Daoy (cell line): ENCODE measurements around the gene EPAS1. TPM values are rescaled to one million over a fixed set of nuclear protein-coding genes. Genes with fewer than 3 reads are reported as not detected.

ENCODE experiments used
- DNase-seq: peaks from one replicate; pipeline ENCODE4 v3.0.0-alpha.2; 2015; ENCODE audit warnings: low read depth
- total RNA-seq: library from RNA; depleted of rRNA; stranded (reverse); fragments of >200 nt; shearing (Covaris generic); gene quantifications from 2 replicates; pipeline ENCODE4 v1.2.3, GENCODE V29; 2014

The EPAS1 gene
- total RNA-seq, 1 experiment from 2014 or later: 2.4 TPM

- DNase-seq: no peak
These were observed 22.5 kb downstream of the EPAS1 start for GRCh38 chr2:46319711-46320110.

DNA sequence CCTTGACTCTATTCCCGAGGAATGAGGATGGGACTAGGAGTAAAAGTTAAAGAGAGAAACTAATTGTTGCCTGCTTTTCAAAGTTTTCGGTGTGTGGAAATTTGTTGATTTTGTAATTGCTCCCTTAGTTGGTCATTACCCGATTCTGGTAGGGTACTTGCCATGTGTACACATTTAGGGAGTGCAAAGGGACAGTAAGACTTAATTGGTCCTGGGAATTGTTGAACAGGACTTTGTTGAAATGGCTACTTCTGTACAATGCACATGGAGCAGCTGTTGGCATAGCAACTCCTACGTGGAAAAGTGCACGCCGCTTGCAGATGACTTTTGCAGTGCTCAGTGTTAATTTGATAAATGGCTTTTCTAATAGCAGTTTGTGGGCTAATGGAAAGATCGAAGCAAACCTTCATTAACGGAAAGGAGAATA lies 22.9 kb downstream of the EPAS1 start:
- DNase-seq: no peak

- DNase-seq: no peak
These were observed 26.5 kb downstream of the EPAS1 start for GRCh38 chr2:46323730-46324129.

- DNase-seq: peak; percentile 56
These were observed 28.1 kb downstream of the EPAS1 start for GRCh38 chr2:46325182-46325928.

DNA sequence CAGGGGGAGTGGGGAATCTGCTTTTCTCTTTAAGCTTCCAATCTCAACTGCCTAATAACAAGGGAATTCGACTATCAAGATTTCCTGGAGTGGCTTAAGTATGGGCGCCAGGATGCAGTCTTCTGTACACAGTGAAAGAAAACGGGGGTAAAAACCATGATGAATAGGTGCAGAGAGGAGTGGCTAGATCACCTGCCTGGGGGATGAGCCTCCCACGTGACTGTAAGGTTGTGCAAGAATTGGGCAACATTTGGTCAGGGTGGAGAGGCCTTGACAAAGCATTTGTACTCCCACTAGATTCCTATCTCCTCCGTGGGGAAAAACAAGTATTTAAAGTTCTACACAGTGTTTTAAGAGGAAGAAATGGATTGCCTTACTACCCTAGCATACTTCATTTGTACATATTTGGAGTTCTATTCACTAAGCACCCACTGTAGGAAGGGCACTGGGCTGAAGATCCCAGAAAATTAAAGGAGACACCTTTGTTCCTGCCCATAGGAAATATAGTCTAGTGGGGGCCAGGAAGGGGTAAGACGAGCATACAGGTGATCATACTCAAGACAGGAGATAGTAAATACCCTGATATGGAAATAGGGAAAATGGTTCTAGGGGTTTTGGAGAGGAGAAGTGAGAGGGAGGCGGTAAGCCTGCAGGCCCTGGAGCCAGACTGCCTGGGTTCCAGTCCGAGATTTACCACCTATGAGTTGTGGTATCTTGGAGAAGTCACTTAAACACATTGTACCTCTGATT lies 29.2 kb downstream of the EPAS1 start:
- DNase-seq: no peak

DNA sequence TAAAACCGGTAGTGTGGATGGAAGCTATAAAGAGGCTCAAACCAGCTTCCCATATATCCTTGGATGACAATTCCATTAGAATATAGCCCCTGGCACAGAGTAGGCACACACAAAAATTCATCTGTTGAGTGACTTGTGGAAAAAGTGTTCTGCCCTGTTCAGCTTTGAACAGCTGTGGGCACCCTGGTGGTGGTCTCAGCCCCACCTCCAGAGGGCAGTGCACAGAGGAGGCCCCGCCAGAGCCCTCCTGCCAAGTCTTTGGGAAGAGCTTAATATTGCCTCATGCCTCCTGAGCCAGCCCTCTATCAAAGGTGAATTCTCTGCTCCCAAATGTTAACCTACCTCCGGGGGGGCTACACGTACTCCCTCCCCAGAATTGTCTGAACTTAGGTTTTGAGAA lies 30.4 kb downstream of the EPAS1 start:
- no peak for DNase-seq

DNA sequence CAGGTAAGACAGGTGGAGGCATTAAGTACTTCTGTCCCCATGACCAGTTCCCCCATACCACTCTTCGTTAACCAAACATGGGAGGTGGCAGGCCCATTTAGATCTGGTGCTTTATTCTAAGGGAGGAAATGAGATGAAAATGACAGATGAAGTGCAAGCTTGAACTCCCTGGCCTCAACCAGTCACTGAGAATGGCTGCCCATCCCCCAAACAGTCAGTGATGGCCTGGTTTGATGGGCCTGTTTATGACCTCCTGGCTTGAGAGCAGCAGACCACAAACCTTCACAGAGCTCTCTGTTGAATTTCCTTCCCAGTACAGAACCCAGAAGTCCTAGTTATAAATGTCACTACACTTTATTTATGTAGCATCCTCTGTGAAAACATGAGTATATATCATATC lies 31.1 kb downstream of the EPAS1 start:
- no peak for DNase-seq

DNA sequence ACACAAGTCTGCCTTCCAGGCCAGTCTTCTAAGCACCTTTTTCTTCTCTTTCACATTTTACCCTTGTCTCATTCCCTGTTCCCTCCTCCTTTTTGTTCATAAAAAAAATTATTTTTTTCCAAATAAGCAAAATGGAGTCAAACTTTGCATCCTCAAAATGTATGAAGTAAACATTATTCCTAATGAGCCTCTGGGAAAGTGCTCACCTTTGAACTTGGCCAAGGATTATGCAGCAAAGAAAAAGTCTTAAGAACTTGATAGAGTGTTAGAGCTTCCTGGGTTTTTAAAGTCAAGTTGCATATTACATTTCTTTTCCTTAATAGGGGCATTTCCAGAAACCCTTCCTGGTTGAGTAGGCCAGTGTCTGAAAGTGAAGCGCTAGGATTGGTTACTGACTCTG lies 31.6 kb downstream of the EPAS1 start:
- no peak for DNase-seq

DNA sequence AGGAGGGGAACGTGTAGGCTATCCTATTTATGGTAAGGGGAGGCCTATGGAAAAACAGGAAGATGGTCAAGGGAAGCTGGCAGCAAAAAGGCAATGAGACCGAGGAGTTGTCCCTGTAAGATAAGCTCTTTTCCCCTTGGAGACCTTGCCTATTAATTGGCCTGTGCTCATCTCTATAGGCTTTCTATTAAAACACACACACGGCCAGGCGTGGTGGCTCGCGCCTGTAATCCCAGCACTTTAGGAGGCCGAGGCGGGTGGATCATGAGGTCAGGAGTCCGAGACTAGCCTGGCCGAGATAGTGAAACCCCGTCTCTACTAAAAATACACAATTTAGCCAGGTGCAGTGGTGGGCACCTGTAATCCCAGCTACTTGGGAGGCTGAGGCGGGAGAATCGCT lies 32.1 kb downstream of the EPAS1 start:
- DNase-seq: no peak

DNA sequence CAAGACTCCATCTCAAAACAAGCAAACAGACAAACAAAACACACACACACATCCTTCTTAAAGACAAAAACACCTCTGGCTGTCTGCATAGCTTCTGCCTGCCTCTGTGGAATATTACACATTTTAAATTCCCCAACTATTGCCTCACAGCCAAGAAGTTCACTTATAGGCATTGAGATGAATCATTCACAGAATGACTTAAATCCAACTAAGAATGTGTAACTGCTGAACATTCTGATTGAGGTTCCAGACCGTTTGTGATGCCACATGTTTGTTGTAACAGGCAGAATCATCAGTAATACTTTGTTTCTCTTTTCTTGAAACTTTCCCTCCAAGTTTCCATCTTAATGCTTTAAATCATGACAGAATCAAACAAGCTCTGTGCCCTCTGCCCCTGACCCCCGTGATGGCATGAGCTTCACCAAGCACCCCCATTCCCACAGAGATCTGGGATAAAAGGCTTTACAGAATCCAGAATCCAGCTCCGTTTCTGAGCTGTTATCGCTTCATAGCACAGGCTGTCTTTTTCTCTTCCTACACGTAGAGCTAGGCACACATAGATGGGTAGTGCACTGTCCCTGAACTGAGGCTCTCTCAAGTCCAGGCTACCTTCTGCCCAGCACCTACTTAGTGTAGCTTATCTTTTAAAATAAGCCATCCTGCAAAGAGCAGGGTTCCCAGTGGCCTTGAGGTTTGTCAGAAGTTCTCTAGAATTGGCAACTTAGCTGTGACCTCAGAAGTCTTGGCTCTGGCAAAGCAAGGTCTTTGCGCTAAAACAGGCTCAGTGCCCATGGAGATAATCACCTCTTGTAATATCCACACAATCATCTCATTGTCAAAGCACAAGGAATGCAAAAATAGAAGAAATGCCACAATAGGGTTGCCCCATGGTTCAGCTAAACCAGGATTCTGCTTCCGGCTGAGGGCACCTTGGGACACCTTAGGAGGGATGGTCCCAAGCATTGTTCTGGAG lies 32.9 kb downstream of the EPAS1 start:
- peak; percentile 49 for DNase-seq

GRCh38 chr2:46331109-46331766 lies 34.0 kb downstream of the EPAS1 start:
- no peak for DNase-seq

- DNase-seq: no peak
These were observed 35.6 kb downstream of the EPAS1 start for GRCh38 chr2:46332686-46333281.

DNA sequence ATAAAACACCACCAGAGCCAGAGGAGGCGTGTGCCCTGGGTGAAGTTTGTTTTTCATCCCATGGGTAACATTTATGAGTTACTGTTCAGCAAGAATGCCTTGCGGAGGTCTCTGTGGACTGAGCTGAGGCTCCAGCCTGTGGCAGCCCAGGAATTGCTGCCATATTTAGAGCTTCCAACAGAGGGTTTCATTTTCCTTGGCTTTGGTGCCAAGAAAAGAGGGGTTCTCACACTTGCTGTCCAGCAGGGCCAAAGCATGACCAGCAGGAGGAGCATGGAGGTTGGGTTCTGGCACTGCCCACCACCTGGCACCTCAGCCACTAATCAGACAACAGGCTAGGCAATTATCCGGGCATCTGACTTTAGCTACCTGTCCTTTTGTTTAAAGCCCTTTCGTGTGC lies 36.7 kb downstream of the EPAS1 start:
- DNase-seq: no peak

GRCh38 chr2:46334389-46335271 lies 37.4 kb downstream of the EPAS1 start:
- DNase-seq: peak; percentile 72

DNA sequence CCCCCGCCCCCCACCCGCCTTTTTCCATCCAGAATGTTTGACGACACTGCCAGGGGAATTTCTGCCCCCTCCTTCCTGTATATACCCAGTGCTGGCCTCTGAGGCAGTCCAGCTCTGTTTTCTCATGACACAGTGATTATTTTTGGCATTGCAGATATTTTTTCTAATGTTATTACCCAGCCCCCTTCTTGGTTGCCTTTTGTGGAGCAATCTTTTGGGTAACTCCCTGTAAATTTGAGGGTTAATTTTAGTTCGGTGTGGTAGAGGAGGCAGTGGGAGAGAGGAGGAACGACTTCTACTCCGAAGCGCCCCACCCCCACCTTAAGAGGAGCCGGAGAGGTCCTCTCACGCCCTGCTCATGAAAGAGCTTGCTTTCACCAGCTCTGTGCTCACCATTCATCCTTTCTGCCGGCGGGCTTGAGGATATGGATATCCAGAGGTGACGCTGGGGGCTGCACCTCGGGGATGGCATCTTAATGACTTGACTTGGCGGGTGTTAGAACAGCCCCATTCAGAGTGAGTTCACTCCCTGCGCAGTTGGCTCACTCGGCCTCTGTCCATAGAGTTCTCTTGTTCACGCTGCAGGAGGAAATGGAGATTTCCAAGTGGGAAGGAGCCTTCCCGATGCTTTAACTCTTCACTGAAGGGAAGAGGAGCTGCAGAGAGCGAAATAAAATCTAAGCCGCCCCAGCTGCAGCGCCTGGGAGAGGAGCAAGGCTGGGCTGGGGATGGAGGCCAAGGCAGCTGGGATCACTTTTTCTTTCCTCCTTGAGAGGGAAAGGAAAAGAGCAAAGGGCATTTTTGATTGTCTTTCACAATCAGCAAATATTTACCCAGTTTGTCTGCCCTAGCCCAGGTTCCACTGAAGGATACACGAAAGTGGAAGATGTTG lies 38.4 kb downstream of the EPAS1 start:
- DNase-seq: peak; percentile 51

GRCh38 chr2:46336283-46336959 lies 39.2 kb downstream of the EPAS1 start:
- DNase-seq: no peak

DNA sequence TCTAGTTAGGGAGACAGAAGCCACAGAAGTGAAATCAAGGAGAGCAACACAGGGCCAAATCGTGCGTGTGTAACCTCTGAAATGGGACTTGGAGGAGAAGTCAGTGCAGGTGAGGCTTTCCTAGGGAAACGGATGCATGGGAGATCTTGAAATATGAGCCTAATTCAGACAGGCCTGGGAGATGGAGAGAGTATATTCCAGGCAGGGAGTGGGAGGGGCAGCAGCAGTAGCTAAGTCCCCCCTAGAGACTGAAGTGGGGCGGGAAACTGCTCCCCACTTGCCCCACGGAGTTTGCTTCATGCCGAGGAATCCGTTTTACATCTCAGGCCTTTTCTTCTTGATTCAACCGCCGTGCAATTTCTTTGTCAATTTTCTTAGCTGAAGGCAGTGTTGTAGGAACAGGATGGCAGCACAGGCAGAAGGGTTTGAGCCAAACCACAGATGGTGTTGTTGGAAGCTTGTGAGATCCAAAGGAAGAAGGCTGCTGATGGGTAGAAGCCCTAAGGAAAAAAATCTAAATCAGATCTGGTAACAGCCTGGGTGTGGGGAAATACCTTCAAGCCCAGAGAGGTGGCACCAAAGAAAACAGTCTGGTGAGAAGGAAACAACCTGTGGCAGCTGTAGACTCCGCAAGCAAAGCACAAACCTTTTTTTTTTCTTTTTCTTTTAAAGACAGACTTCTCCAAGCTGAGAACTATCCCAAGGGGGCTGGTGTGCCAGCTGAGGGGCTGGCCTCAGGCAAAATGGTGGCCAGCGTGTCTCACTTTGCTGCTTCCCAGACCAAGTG lies 40.2 kb downstream of the EPAS1 start:
- no peak for DNase-seq

DNA sequence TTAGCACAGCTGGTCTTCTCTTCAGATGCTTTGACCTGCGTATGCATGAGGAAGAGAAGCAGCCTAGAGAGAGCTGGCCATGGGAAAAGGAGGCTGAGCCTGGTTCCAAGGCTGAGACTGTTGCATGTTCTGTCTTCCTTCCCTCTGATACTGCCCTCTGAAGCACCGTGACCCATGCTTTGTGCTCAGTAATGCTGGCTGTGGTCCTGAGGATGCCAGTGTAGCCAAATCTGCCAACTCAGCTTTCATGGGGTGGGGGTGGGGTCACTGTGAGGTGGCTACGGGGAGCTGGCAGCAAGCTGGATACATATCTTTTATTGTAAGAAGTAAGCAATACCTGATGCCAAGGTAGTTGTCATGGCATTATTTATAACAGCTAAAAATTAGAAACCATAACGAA lies 41.5 kb downstream of the EPAS1 start:
- no peak for DNase-seq
